Measurements from ENCODE around the gene TRIM2. TPM values are rescaled to one million over a fixed set of nuclear protein-coding genes. Genes with fewer than 3 reads are reported as not detected.

Gene TRIM2
- total and polyA plus RNA-seq, 10 of the 15 experiments (the other 5 are each of a cell fraction or from before 2014, with no cell fraction given), result 0.06 to 0.19 (median 0.15) TPM; not detected in 3

GRCh38 chr4:153191795-153192363, 12.4 kb upstream of the TRIM2 start (continued):
- TF ChIP-seq ZBTB4 (CRISPR knock-in tag; IDR thresholded peaks at IDR 0.05) (no peak), IRF3 (IDR thresholded peaks at IDR 0.05) (no peak), CEBPZ (IDR thresholded peaks at IDR 0.05; ENCODE audit: low read depth, low read length) (no peak), RB1 (IDR thresholded peaks at IDR 0.05; ENCODE audit: borderline replicate concordance) (no peak), BHLHE40 (IDR thresholded peaks at IDR 0.05; ENCODE audit: borderline replicate concordance in 1 of 2, low read depth in 2 of 2, low read length in 1 of 2) (no peak), PBX3 (IDR thresholded peaks at IDR 0.05; ENCODE audit: insufficient replicate concordance, low read depth, low read length) (no peak), YY1 (IDR thresholded peaks at IDR 0.05; ENCODE audit: low read depth, low read length) (no peak)
